GM23338 (cell line): ENCODE data around the gene MRPL18. TPM values are rescaled to one million over a fixed set of nuclear protein-coding genes. Genes with fewer than 3 reads are reported as not detected.

Experiments
- ATAC-seq: fragments of 200-7000 bp; cut with Tn5 transposase; 3 replicates; pipeline ENCODE4 v1.9.1; 2020
- DNase-seq: peaks from one replicate; pipeline ENCODE4 v3.0.0-alpha.2; 2015; ENCODE audit warnings: low spot score
- H2AFZ ChIP-seq: fragments of 200-600 bp; sonication (generic); 2 replicates; pipeline ENCODE4 v1.8.0; 2016; ENCODE audit warnings: antibody characterized with exemption, mild to moderate bottlenecking, moderate library complexity
- H3F3A ChIP-seq: fragments of 200-600 bp; sonication (generic); replicated peaks from 2 replicates; pipeline ENCODE4 v1.8.0; 2017; ENCODE audit warnings: antibody characterized with exemption, mixed run types, low read depth
- H3K27ac ChIP-seq: fragments of 200-600 bp; sonication (generic); 2 replicates; pipeline ENCODE4 v1.6.1; 2016; ENCODE audit warnings: low read depth
- H3K27me3 ChIP-seq: fragments of 200-600 bp; sonication (generic); 2 replicates; pipeline ENCODE4 v1.8.0; 2016; ENCODE audit warnings: mild to moderate bottlenecking, mixed run types, moderate library complexity; ENCODE audit not compliant: insufficient read depth
- H3K36me3 ChIP-seq: fragments of 200-600 bp; sonication (generic); 2 replicates; pipeline ENCODE4 v1.8.0; 2016; ENCODE audit warnings: mild to moderate bottlenecking; ENCODE audit not compliant: insufficient read depth
- H3K4me1 ChIP-seq: fragments of 200-600 bp; sonication (generic); 2 replicates; pipeline ENCODE4 v1.8.0; 2016; ENCODE audit warnings: mild to moderate bottlenecking, moderate library complexity; ENCODE audit not compliant: insufficient read depth
- H3K4me2 ChIP-seq: fragments of 200-600 bp; sonication (generic); 2 replicates; pipeline ENCODE4 v1.7.1; 2017; ENCODE audit warnings: mixed run types
- H3K4me3 ChIP-seq: fragments of 200-600 bp; sonication (generic); 2 replicates; pipeline ENCODE4 v1.6.1; 2016; ENCODE audit warnings: mixed run types
- H3K79me2 ChIP-seq: fragments of 200-600 bp; sonication (generic); replicated peaks from 2 replicates; pipeline ENCODE4 v1.8.0; 2017; ENCODE audit warnings: mild to moderate bottlenecking; ENCODE audit not compliant: insufficient read depth
- H3K9me2 ChIP-seq: fragments of 200-600 bp; sonication (generic); 2 replicates; pipeline ENCODE4 v1.8.0; 2017; ENCODE audit not compliant: insufficient read depth
- H4K20me1 ChIP-seq: fragments of 200-600 bp; sonication (generic); replicated peaks from 2 replicates; pipeline ENCODE4 v1.8.0; 2017; ENCODE audit warnings: mild to moderate bottlenecking; ENCODE audit not compliant: insufficient read depth
- H3K27ac Mint-ChIP-seq: 2 replicates; pipeline ENCODE4 v1.8.0; 2020; ENCODE audit warnings: inconsistent platforms, mild to moderate bottlenecking, moderate library complexity, mixed read lengths
- H3K27me3 Mint-ChIP-seq: 3 replicates; pipeline ENCODE4 v1.8.0; 2022; ENCODE audit warnings: low read depth, mild to moderate bottlenecking, moderate library complexity, mixed read lengths, inconsistent platforms; ENCODE audit not compliant: insufficient read depth, poor library complexity
- H3K36me3 Mint-ChIP-seq: 3 replicates; pipeline ENCODE4 v1.8.0; 2021; ENCODE audit warnings: low read depth, mild to moderate bottlenecking, inconsistent platforms, moderate library complexity, mixed read lengths
- H3K4me1 Mint-ChIP-seq: 3 replicates; pipeline ENCODE4 v1.8.0; 2020; ENCODE audit warnings: mild to moderate bottlenecking, inconsistent platforms, mixed read lengths
- H3K4me3 Mint-ChIP-seq: 3 replicates; pipeline ENCODE4 v1.8.0; 2021; ENCODE audit warnings: moderate library complexity, mild to moderate bottlenecking, inconsistent platforms, mixed read lengths
- H3K9me3 Mint-ChIP-seq: 3 replicates; pipeline ENCODE4 v1.8.0; 2020; ENCODE audit warnings: moderate library complexity, mild to moderate bottlenecking, inconsistent platforms, mixed read lengths
- ETS1 ChIP-seq: IDR thresholded peaks from 2 replicates; pipeline ENCODE4 v1.6.1; 2016; ENCODE audit warnings: antibody characterized with exemption
- JUNB ChIP-seq: IDR thresholded peaks from one replicate; pipeline ENCODE4 v1.6.1; 2016; ENCODE audit warnings: antibody characterized with exemption; ENCODE audit not compliant: unreplicated experiment
- POLR2AphosphoS5 ChIP-seq: IDR thresholded peaks from 2 replicates; pipeline ENCODE4 v1.6.1; 2016; ENCODE audit warnings: antibody characterized with exemption, low read depth
- ZNF462 ChIP-seq: fragments of 250-450 bp; sonication (Bioruptor Pico); IDR thresholded peaks from 2 replicates; pipeline ENCODE4 v1.5.0; 2020; ENCODE audit warnings: mild to moderate bottlenecking, moderate library complexity
- polyA plus RNA-seq: library from polyadenylated mRNA; unstranded; fragments of >200 nt; fragmentation: Nextera tagmentation; extraction: Ambion mirVana; gene quantifications from 2 replicates; pipeline ENCODE4 v1.2.1, GENCODE V29; 2016
- total RNA-seq: library from RNA; depleted of rRNA; stranded (reverse); fragments of >200 nt; shearing (Covaris generic); gene quantifications from 2 replicates; pipeline ENCODE4 v1.2.3, GENCODE V29; 2014
- TF ChIP-seq, protein P1 (sequence below), 2 experiments: fragments of 200-600 bp in 1 of 2; sonication (generic) in 1 of 2; conservative IDR thresholded peaks; 2 replicates each; pipeline versions ENCODE4 v1.5.1 to v1.6.1; 2016 to 2017; ENCODE audit warnings: antibody characterized with exemption in 2 of 2, low read depth in 2 of 2, mild to moderate bottlenecking in 2 of 2, moderate library complexity in 1 of 2

Gene MRPL18
- total and polyA plus RNA-seq, 2 experiments from 2014 or later, result 91.4 to 228 TPM

DNA sequence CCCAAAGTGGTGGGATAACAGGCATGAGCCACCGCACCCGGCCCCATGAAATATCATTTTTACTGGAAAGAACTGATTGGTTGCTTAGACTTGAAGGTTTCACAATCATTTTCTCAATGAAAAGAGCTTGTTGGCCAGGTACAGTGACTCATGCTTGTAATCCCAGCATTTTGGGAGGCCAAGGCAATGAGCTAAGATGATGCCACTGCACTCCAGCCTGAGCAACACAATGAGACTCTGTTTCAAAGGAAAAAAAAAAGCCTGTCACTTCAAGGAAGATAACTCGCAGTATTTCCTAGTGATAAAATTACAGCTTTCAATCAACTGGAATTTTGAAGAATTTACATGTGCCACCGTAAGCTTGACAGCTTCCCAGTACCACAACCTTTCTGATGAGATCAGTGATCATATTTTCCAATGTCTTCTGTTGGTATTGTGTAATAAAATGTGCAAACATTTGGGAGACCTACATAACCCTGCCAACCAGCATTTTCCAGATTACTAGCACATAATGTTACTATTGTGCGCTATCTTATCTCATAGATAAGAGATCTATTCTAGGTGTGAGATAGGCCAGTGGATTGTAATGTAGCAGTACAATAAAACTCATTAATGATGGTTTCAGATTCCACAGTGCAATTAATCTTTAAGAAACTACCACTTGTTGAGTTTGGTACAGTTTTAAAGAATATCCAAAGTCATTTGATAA, 17.0 kb downstream of the MRPL18 start (continued):
- TF ChIP-seq, protein P1, sequence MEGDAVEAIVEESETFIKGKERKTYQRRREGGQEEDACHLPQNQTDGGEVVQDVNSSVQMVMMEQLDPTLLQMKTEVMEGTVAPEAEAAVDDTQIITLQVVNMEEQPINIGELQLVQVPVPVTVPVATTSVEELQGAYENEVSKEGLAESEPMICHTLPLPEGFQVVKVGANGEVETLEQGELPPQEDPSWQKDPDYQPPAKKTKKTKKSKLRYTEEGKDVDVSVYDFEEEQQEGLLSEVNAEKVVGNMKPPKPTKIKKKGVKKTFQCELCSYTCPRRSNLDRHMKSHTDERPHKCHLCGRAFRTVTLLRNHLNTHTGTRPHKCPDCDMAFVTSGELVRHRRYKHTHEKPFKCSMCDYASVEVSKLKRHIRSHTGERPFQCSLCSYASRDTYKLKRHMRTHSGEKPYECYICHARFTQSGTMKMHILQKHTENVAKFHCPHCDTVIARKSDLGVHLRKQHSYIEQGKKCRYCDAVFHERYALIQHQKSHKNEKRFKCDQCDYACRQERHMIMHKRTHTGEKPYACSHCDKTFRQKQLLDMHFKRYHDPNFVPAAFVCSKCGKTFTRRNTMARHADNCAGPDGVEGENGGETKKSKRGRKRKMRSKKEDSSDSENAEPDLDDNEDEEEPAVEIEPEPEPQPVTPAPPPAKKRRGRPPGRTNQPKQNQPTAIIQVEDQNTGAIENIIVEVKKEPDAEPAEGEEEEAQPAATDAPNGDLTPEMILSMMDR (conservative IDR thresholded peaks at IDR 0.05; ENCODE audit: low read depth in 2 of 2), result no peak
- TF ChIP-seq POLR2AphosphoS5 (no peak), ZNF462 (CRISPR knock-in tag) (no peak)

- DNase-seq (no peak), ATAC-seq (no peak)
- Histone ChIP-seq H3K4me3 (no peak overlapping the region), H3K9me2 (no peaks in the 10 kb centered on the region), H3K36me3 (no peaks in the 10 kb centered on the region), H3K27ac (0 out of 2 replicates have a peak overlapping the region, but pooled peaks have one; percentile 14), H3K4me1 (no peaks in the 10 kb centered on the region), H4K20me1 (no peaks in the 10 kb centered on the region), H3K79me2 (no peaks in the 10 kb centered on the region), H3K27me3 (no peaks in the 10 kb centered on the region), H2AFZ (no peak overlapping the region), H3K4me2 (no peak overlapping the region), H3F3A (no peaks in the 10 kb centered on the region)
- Mint-ChIP-seq H3K4me1 (peaks cover 23% of the 10 kb centered on the region), H3K4me3 (no peak overlapping the region), H3K27me3 (peaks cover 1% of the 10 kb centered on the region), H3K9me3 (no peaks in the 10 kb centered on the region), H3K27ac (no peak overlapping the region), H3K36me3 (no peaks in the 10 kb centered on the region; the same call in 2 of the 3 replicates)
- TF ChIP-seq JUNB, result no peak
- TF ChIP-seq POLR2AphosphoS5, result no peak
- no peak for TF ChIP-seq ETS1
- TF ChIP-seq ZNF462 (CRISPR knock-in tag), result no peak
Measured at GRCh38 chr6:159808647-159809046, 18.4 kb downstream of the MRPL18 start.
